SW 1271 (cell line): ENCODE data around the gene PODN.

Source experiments
- DNase-seq, 2 experiments: peaks; one replicate each; lab custom pipeline; 2025; lab: John Stamatoyannopoulos, UW

PODN gene

GRCh38 chr1:53114581-53115400, 52.8 kb downstream of the PODN start:
- DNase-seq = no peak

- no peak for DNase-seq
These were observed 53.6 kb downstream of the PODN start for GRCh38 chr1:53115403-53116306.

- DNase-seq = no peak
These were observed 54.3 kb downstream of the PODN start for GRCh38 chr1:53116307-53116810.

- DNase-seq = no peak
These were observed 55.1 kb downstream of the PODN start for GRCh38 chr1:53116933-53117600.

DNA sequence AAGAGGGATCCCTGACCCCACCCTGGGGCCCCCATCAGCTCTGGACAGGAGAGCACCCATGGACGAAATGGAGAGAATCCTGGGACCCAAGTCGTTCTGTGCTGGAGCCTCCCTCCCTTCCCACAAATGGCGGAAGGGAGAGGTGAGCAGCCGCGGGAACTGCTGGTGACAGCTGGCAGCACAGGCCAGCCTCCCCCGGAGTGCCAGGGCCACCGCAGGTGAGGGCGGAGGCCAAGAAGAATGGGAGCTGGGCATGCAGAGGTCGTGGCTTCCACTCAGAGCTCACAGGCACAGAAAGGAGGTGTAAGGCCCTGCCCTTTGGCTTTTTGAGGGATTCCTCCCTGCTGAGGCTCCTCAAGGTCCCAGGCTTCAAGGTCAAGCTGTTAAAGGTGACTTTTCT, 55.8 kb downstream of the PODN start:
- DNase-seq = no peak

DNA sequence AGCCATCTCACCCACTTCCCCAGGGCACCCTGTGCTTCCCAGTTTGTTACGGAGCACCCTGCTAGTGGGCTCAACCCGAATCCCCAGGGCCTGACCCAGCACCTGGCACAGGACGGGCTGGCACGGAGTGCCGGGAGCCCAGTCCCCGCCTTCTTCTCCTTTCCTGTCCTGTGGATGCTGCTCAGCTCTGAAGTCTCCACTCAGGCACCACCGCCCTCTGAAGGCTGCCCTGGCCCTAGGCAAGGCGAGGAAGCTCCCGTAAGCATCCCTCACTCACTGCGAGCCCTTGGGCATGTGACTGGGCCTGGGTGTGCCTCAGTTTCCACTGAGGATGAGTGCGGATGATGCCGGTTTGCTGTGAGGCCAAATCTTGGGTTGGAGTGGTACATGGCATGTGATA, 58.6 kb downstream of the PODN start:
- no peak for DNase-seq

GRCh38 chr1:53121319-53122172, 59.5 kb downstream of the PODN start:
- no peak for DNase-seq

DNA sequence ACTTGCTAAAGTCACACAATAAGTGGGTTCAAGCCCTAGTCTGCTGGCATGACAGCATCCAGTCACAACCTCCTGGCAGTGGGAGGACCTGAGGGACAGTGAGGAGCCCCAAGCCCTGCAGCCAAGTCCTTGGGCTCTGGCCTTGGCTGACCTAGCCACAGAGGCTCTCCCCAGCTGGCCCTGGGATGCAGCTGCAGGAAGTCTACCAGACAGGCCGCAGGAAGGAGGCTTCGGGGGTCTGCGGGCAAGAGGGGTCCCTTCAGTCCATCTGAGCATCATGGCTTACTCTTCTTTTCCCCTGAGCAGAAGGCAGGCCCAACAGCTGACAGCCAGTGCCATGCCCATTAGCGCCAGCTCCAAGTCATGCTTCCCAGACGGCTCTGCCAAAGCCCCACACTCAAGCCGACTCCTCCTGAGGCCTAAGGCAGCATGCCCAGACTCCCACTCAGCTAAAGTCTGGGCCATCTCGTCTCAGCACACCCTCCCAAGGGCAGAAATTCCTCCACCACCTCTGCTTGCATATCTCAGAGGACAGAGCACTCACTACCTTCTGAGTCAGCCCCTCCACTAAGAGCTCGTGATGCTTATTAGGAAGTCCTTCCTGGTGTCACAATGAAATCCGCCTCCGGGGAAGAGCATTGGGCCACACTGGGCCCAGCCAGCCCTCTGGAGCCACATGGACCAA, 60.3 kb downstream of the PODN start:
- DNase-seq = no peak

DNA sequence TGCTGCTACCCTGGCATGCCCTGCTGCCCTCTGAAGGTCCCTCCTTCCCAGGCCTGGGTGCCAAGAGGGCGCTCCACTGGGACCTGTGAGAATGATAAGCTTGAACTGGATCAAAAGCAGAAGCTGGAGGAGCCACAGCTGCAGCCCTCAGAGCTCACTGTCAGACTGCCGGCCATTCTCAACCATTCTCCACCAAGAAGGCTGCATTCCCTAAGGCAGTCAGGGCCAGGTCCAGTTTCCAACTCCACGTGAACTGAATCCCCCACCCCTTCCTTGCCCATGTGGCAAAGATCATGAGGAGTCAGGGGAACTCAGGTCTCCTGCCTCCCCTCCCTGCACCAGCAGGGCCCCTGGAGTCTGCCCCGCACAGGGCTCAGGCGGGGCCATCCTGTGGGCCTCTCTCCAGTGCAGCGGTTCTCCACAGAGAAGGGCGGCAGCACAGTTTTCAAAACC, 61.0 kb downstream of the PODN start:
- no peak for DNase-seq

DNA sequence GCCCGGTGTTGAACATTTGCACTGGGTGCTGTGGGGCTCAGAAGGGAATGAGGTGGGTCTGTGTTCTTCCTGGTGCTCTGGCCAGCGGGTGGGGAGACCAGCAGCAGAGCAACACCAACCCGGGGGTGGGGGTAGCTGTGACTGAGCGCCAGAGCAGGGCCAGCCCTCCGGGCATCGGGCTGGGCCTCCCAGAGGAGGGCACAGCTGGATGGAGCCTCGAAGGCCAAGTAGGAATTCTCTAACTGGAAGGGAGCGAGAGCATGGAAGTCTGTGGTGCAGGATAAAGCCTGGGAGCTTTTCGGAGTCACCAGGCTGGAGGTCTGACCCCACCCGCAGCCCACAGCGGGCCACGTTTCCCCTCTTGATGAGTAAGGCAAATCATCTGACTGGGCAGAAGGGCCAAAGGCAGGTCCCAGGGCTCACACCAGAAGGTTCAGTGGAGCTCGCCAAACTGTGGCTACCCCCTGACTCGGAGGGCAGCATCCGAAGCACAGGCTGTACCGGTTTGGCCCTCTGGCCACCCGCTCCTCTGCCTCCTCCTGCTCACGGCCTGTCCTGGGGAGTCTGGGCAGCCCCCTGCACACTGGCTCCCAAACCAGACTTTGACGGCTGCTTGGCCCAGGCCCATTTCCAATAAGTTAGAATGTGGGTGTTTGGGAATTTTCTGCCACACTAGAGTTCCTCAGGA, 61.6 kb downstream of the PODN start:
- no peak for DNase-seq

DNA sequence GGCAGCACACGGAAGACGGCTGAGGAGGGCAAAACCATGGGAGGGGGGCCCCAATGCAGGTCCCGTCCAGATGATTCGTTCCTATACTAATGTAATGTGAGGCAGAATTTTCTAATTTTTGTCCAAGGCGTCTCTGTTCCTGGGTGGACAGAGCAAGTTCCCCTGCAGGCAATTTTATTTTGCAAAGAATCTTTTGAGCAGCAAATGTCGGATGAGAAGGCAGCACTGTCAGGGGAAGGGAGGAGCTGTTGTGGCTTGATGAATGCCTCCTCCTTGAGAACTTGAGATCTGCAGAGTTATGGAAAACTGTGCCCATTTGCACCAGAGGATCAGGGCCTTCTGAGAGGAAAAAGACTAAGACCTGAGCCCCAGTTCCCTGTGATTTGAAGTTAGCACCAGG, 63.1 kb downstream of the PODN start:
- no peak for DNase-seq

DNA sequence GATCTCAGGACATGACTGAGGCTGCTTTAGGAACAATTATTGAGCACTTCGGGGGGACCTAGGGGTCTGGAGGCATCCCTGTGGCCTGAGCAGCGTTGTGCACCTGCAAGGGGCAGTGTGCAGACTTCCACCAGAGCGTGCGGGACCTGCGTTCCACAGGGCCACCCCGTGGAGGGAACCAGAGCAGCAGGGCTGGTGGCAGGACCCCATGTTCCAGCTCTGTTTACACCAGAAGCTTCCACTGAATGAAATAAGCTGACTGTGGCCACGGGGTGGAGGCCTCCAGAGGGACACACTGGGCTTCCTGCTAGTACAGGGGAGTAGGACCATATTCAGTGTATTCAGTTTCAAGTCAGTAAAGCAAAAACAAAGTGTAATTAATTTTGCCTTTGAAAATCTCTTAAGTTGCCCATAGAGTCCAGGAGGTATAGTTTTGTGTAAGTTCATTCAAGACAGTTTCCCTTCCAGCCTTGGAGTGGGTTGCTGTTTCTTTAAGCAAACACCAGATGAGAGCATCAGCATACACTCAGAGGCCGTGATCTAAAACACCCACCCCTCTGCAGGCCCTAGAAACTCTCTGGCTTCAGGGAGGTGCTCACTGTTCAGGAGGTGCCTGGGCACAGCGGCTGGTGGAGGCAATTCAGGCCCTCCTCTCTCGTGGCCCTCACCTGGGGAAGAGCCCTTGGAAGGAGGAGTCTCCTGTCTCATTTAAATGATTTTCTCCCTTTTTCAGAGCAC, 63.8 kb downstream of the PODN start:
- no peak for DNase-seq

DNA sequence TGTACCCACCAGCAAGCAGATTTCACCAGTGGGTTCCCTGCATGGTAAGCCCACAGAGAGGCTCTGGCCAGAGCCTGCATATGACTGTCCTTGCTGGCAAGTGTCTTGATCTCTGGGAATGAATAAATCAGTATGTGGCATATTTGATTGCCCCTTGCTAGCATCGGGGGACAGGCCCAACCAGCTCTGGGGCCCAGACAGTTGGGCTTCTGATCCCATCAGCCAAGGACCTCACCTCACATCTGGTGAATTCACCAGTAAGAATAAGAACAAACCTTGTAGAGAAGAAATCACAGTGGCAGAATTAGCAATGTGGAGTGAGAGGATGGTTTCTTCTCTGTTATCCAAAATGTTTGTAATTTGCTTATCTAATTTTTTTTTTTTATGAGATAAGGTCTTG, 64.5 kb downstream of the PODN start:
- DNase-seq = no peak

- DNase-seq = no peak
These were observed 65.5 kb downstream of the PODN start for GRCh38 chr1:53127546-53127945.

DNA sequence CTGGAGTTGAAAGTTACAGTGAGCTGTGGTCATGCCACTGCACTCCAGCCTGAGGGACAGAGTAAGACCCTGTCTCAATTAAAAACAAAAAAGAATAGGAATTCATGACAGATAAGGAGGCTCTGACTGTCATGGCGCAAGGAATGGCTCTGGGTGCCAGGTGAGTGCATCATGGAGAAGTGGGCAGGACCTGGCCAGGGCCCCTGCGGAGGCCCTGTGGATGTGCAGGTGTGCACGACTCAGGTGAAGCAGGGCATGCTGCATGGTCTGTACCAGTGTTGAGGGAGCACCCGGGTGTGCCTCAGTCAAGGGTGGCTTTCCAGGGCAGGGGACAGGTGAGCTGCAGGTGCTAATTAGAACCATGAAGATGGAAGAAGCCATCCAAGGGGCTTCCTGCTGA, 66.4 kb downstream of the PODN start:
- no peak for DNase-seq

DNA sequence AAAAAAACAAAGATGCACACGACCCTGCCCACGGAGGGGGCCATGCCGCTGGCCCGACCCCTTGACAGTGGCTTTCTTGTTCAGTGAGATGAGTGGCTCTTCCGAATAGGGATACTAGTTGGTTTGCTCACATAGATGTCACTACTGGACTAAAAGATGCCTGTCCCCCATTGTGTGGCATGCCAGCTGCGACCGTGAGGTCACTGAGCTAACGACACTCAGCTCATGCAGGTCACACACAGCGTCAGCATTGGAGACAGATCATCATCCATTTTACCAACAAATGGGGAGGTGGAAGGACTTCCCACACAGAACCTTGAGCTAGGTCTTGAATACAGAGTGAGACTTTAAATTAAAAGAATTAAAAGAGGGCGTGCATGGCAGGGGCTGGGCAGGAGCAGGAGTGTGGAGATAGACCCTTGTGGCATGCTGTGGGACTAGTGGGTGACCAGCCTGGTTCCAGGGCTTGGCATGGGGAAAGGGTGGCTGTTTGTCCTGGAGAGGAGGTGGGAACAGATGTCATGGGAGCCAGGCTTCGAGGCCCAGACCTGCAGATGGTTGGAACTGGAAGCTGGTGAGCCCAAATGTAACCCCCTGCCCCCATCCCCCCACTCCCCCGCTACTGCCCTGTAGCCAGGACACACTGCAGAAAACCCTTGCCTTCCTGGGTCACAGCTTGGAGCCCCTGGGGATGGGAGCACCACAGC, 68.0 kb downstream of the PODN start:
- DNase-seq = no peak

DNA sequence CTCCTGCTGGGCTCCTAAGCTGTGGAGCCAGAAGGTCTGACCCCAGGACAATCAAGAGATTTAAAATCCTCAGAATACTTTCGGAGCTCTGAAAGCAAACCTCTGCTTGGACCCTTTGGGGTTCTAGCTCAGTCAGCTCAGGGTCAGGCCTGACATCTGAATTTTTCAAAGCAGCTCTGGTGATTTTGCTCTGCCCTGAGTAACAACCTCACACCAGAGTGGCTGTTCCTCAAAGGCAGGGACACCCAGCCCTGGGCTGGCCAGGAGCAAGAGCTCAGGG, 68.5 kb downstream of the PODN start:
- no peak for DNase-seq

GRCh38 chr1:53130878-53131589, 69.0 kb downstream of the PODN start:
- DNase-seq = no peak

DNA sequence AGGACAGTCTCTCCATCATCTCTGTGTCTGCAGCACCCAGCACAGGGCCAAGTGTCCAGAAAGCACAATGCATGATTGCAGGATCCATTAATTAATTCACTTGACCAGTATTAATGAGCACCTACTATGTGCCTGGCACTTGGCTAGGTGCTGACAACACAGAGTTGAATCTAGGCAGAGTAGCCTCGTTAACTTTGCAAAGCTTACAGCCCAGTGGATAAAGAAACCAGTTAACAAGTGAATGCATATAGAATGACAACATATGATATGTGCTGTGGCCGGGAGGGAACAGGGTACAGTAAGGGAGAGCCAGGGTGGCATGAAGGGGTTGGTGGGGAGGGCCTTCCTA, 69.6 kb downstream of the PODN start:
- no peak for DNase-seq
